Vagina (tissue), 2 donors: Measurements from ENCODE around the gene METTL8. TPM values are rescaled to one million over a fixed set of nuclear protein-coding genes. Genes with fewer than 3 reads are reported as not detected.

Experiments used
- DNase-seq, 2 donors: peaks; one replicate each; pipeline ENCODE4 v3.0.0-alpha.2; 2017; ENCODE audit errors: extremely low spot score in 2 of 2
- H3K27ac ChIP-seq: fragments of 200-600 bp; sonication (generic); one replicate; pipeline ENCODE4 v1.5.1; 2019
- H3K27me3 ChIP-seq: fragments of 200-600 bp; sonication (generic); one replicate; pipeline ENCODE4 v1.5.1; 2019
- H3K36me3 ChIP-seq, 2 donors: fragments of 200-600 bp; sonication (generic); one replicate each; pipeline ENCODE4 v1.5.1; 2017 to 2019
- H3K4me1 ChIP-seq: fragments of 200-600 bp; sonication (generic); one replicate; pipeline ENCODE4 v1.5.1; 2019
- H3K4me3 ChIP-seq, 2 donors: fragments of 200-600 bp; sonication (generic); 1 replicate in 1 of 2; 2 replicates in 1 of 2; pipeline ENCODE4 v1.5.1; 2016 to 2019
- H3K9me3 ChIP-seq: fragments of 200-600 bp; sonication (generic); one replicate; pipeline ENCODE4 v1.5.1; 2019
- CTCF ChIP-seq, 3 experiments: fragments of 450-650 bp in 2 of 3; fragments of 200-600 bp in 1 of 3; sonication (generic) in 1 of 3; IDR thresholded peaks; one replicate each; pipeline ENCODE4 v1.5.1; 2017 to 2019; ENCODE audit warnings: antibody characterized with exemption in 3 of 3, mild to moderate bottlenecking in 2 of 3, moderate library complexity in 2 of 3
- POLR2A ChIP-seq, 2 donors: fragments of 450-650 bp; IDR thresholded peaks; one replicate each; pipeline ENCODE4 v1.6.1; 2017; ENCODE audit warnings: antibody characterized with exemption in 2 of 2, mild to moderate bottlenecking in 2 of 2, moderate library complexity in 2 of 2
- POLR2AphosphoS5 ChIP-seq, 2 donors: sonication (generic); formaldehyde crosslinking; IDR thresholded peaks; one replicate each; pipeline ENCODE4 v1.9.0; 2017; ENCODE audit warnings: antibody characterized with exemption in 2 of 2, mild to moderate bottlenecking in 2 of 2, low read depth in 1 of 2; ENCODE audit not compliant: insufficient read depth in 1 of 2
- intact Hi-C: fragments of 100-400 bp; cut with DNase I; formaldehyde crosslinking; loops from one replicate; pipeline ENCODE4 v1.15.1; 2023
- total RNA-seq: library from RNA; depleted of rRNA; stranded (reverse); fragments of >200 nt; gene quantifications from one replicate; pipeline ENCODE4 v1.2.3, GENCODE V29; 2016

The METTL8 gene
- total RNA-seq, 1 donor from 2014 or later: 27.7 TPM

GRCh38 chr2:171325886-171326585 lies 107.8 kb downstream of the METTL8 start:
- TF ChIP-seq POLR2A (IDR thresholded peaks at IDR 0.05): no peak
- no peak for TF ChIP-seq POLR2AphosphoS5 (IDR thresholded peaks at IDR 0.05; ENCODE audit: insufficient read depth in 1 of 2, low read depth in 1 of 2)
- TF ChIP-seq CTCF (IDR thresholded peaks at IDR 0.05): no peak
- no peaks in the 10 kb centered on the region for H3K9me3 ChIP-seq
- H3K27ac ChIP-seq: no peak overlapping the region
- no peaks in the 10 kb centered on the region for H3K4me1 ChIP-seq
- no peak overlapping the region for H3K4me3 ChIP-seq
- intact Hi-C loops: no loop called here
- H3K36me3 ChIP-seq: no peaks in the 10 kb centered on the region
- no peak for DNase-seq
- H3K27me3 ChIP-seq: no peaks in the 10 kb centered on the region

GRCh38 chr2:171323971-171324528 lies 109.7 kb downstream of the METTL8 start:
- Histone ChIP-seq H3K27ac (no peak overlapping the region), H3K9me3 (no peaks in the 10 kb centered on the region), H3K27me3 (no peaks in the 10 kb centered on the region), H3K36me3 (no peaks in the 10 kb centered on the region), H3K4me3 (no peak overlapping the region), H3K4me1 (no peaks in the 10 kb centered on the region)
- TF ChIP-seq CTCF (IDR thresholded peaks at IDR 0.05) (no peak), POLR2A (IDR thresholded peaks at IDR 0.05) (no peak), POLR2AphosphoS5 (IDR thresholded peaks at IDR 0.05; ENCODE audit: insufficient read depth in 1 of 2, low read depth in 1 of 2) (no peak)
- intact Hi-C loops: no loop called here
- DNase-seq: no peak

- TF ChIP-seq POLR2AphosphoS5 (IDR thresholded peaks at IDR 0.05; ENCODE audit: insufficient read depth in 1 of 2, low read depth in 1 of 2): no peak
- no peak for TF ChIP-seq POLR2A (IDR thresholded peaks at IDR 0.05)
- TF ChIP-seq CTCF (IDR thresholded peaks at IDR 0.05): no peak
- intact Hi-C loops: no loop called here
- Histone ChIP-seq H3K9me3 (no peaks in the 10 kb centered on the region), H3K27me3 (no peaks in the 10 kb centered on the region), H3K27ac (no peak overlapping the region), H3K36me3 (no peaks in the 10 kb centered on the region), H3K4me3 (no peak overlapping the region), H3K4me1 (peaks cover 9% of the 10 kb centered on the region)
- DNase-seq: no peak
These were observed 110.9 kb downstream of the METTL8 start for GRCh38 chr2:171322928-171323327.

- intact Hi-C loops: no loop called here
- Histone ChIP-seq H3K4me3 (no peak overlapping the region), H3K36me3 (no peaks in the 10 kb centered on the region), H3K4me1 (peaks cover 9% of the 10 kb centered on the region), H3K27me3 (no peaks in the 10 kb centered on the region), H3K27ac (no peak overlapping the region), H3K9me3 (no peaks in the 10 kb centered on the region)
- no peak for DNase-seq
- TF ChIP-seq CTCF (IDR thresholded peaks at IDR 0.05) (no peak), POLR2A (IDR thresholded peaks at IDR 0.05) (no peak), POLR2AphosphoS5 (IDR thresholded peaks at IDR 0.05; ENCODE audit: insufficient read depth in 1 of 2, low read depth in 1 of 2) (no peak)
These were observed 113.1 kb downstream of the METTL8 start for GRCh38 chr2:171320731-171321130.

- Histone ChIP-seq H3K27me3 (no peaks in the 10 kb centered on the region), H3K9me3 (no peaks in the 10 kb centered on the region), H3K36me3 (no peaks in the 10 kb centered on the region), H3K4me1 (peaks cover 9% of the 10 kb centered on the region), H3K4me3 (no peak overlapping the region), H3K27ac (no peak overlapping the region)
- no peak for TF ChIP-seq CTCF (IDR thresholded peaks at IDR 0.05)
- TF ChIP-seq POLR2A (IDR thresholded peaks at IDR 0.05): no peak
- no peak for TF ChIP-seq POLR2AphosphoS5 (IDR thresholded peaks at IDR 0.05; ENCODE audit: insufficient read depth in 1 of 2, low read depth in 1 of 2)
- DNase-seq: no peak
- intact Hi-C loops: no loop called here
These were observed 113.6 kb downstream of the METTL8 start for GRCh38 chr2:171320208-171320621.
